Activated CD4-positive, alpha-beta T cell treated with anti-CD3 and anti-CD28 coated beads, Interleukin-2, amount 50 U/mL, for 4 hours (primary cell): ENCODE data around the gene ENTREP3.
"Not testable (repeated sequence)": the region's sequence is repeated elsewhere in the genome, so short reads cannot be mapped to it uniquely, and the experiment has no call there.

Experiments used
- DNase-seq, 2 experiments: peaks; one replicate each; pipeline ENCODE4 v3.0.0-alpha.2; 2020

Gene ENTREP3

GRCh38 chr1:155255243-155256007 lies at the start of gene ENTREP3:
Gene ENTREP3 (minus strand): TSS chr1:155255483. CDS start chr1:155254877, 606 bp downstream.
- peak; percentile 69 to 72 for DNase-seq

DNA sequence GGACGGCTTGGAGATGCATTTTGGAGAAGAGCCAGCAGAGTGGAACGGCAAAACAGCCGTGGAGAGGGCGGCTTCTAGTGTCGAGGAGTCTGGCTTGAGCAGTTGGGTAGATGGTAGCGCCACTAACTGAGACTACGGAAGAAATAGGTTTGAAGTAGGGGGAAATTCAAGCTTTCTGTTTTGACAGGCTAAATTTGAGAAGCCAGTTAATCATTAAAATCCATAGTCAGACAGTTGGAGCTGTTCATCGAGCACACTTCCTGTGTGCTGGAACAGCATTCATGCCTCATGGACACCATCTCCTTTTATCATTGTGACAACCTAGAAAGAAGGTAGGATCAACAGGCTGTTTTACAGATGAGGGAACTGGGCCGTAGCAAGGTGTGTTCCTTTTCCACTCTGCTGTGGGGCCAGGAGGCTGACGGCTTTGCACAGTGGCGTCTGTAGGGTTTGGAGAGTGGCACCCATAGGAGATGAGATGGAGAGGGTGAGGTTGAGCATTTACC lies 49.3 kb upstream of the ENTREP3 start:
- no peak for DNase-seq

DNA sequence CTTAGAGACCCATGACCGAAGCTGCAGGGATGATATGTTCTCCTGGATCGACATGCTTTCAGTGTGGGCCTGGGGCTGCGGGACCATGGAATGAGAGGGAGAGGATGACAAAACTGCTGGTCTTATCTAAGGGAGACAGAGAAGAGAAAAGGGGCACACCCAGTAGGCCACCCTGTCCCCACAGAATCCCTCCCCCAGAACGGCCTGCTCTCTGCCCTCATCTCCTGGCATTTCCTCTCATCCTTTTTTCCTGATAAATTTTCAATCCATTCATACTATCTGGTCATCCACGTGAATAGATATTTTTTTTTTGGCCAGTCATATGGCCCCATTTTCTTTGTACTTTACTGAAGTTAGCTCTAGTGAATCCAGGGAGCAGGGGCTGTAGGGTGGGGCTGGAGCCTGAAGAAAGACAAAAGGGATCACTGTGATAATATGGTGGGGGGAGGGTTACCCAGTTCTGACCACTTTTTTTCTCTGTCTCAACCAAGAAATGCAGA lies 46.1 kb upstream of the ENTREP3 start, which contains the start of gene PKLR:
TSS of gene PKLR (minus strand) at position 97 of the 500 bp plus-strand sequence. CDS start at position 54, 43 bp downstream.
- DNase-seq, result no peak

GRCh38 chr1:155300553-155301329 lies 45.5 kb upstream of the ENTREP3 start:
- no peak for DNase-seq

GRCh38 chr1:155300024-155300423 lies 44.7 kb upstream of the ENTREP3 start:
- DNase-seq, result no peak

DNA sequence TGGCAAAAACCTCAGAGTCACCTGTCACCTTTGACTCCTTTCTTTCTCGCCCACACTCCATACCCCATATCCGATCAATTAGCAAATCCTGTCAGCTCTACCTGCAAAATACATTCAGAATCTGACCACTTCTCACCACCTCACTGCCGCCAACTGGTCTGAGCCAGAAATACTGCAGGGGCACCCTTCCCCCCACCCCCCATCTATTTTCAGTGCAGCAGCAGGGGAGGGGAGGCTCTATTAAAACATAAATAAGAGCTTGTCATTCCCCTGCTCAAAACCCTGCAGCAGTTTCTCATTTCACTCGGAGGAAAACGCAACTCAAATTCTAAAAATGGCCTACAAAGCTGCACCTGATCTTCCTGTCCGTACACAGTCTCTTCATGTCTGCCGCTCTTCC lies 42.1 kb upstream of the ENTREP3 start:
- no peak for DNase-seq

DNA sequence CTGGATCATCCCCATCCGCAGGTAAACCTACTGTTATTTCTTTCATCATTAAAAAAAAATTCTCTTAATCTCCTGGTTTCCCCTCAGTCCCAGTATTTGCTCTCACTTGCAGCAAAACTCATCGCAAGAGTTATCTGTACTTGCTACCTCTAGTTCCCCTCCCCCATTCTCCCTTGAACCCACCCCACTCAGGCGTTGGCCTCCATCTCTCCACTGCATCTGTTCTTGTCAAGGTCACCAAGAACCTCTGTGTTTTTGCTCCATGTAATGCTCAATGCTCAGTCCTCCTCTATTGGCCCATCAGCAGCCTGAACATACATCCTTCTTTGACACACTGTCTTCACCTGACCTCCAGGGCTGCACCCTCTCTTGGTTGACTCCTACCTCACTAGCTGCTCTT lies 41.4 kb upstream of the ENTREP3 start:
- no peak for DNase-seq

- DNase-seq, result no peak
Measured at GRCh38 chr1:155295942-155296267, 40.6 kb upstream of the ENTREP3 start.

DNA sequence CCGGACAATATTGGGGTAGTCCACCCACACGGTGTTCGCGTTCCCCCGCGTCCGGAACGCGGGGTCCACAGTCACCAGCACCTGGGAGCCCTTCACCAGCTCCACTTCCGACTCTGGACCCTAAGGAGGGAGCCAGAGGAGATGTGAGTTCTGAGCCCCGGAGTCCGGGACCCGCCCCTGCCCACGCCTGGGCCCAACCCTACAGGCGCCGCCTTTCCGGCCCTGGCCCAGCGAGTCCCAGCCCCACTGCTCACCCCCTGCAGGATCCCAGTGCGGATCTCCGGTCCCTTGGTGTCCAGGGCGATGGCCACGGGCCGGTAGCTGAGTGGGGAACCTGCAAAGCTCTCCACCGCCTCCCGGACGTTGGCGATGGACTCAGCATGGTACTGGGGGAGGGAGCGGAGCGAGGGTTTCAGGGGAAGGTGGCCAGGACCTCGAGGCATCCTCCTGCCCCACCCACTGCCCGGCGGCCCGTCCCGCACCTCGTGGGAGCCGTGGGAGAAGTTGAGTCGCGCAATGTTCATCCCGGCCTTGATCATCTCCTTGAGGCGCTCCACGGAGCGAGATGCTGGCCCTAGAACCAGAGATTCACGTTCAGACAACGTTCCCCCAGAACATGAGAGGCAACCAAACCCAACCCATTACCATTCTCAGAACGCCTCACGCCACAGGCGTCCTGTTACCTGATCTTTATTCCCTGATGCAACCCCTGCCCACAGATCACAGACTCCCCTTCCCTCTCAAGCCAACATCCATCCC lies 40.1 kb upstream of the ENTREP3 start:
- DNase-seq, result no peak

DNA sequence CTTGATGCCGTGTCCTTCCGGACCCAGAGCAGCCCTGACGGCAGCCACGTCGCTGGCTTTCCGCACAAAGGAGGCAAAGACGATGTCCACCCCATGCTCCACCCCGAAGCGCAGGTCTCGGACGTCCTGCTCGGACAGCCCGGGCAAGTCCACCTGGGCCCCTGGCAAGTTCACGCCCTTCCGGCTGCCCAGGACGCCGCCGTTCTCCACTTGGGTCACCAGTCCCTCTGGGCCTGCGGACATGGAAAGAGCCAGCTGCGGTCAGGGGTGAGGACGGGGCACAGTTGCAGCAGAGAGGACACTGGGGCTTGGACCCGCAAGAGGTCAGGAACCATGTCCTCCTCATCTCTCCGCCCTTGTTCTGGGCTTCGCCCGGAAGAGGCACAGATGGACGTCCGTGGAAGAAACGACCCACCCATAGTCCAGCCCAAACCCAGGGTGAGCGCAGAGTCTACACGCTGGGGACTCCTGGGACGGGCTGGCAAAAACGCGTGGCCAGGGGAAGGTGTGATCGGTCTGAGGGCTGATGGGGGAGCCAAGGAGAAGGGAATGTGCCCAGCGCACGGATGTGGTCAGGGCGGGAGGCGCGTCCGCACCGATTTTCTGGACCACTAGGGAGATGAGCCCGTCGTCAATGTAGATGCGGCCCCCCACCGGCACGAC lies 39.4 kb upstream of the ENTREP3 start:
- DNase-seq, result no peak

- DNase-seq, result no peak
Measured at GRCh38 chr1:155293086-155293749, 37.9 kb upstream of the ENTREP3 start.

DNA sequence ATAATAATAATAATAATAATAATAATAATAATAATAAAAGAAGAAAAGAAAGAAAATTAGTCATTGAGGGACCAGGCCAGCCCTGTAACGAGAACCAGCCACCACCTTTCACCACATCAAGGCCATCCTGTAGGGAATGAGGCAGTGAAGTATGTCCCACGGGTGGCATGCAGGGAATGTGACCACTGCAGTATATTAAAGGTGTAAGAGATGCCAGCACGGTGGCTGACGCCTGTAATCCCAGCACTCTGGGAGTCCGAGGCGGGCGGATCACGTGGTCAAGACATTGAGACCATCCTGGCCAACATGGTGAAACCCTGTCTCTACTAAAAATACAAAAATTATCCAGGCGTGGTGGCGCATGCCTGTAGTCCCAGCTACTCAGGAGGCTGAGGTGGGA lies 35.7 kb upstream of the ENTREP3 start:
- DNase-seq, result not testable (repeated sequence)

DNA sequence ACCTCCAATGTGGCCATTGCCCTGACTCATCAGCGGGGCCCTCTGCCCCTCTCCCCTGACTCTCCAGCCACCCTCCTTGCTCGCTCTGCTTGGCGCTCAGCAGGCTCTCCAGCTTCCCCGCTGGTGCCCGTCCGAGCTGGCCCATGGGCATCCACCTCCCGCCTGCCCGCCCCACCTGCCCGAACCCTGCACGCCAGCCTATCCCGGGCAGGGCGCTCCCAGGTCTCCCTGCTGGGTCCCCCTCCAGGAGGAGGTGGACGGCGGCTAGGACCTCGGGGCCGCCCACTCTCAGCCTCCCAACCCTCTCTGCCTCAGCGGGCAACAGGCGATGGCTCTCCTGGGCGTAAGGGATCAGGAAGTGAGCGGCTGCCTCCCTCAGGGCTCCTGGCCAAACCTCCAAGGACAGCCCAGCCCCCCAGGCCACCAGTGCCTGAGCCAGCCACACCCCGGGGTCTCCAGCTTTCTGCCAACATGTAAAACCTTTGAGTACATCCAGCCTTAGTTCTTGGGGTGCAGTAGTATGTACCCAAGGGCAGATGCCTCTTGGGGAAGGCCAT lies 32.8 kb upstream of the ENTREP3 start:
- no peak for DNase-seq

DNA sequence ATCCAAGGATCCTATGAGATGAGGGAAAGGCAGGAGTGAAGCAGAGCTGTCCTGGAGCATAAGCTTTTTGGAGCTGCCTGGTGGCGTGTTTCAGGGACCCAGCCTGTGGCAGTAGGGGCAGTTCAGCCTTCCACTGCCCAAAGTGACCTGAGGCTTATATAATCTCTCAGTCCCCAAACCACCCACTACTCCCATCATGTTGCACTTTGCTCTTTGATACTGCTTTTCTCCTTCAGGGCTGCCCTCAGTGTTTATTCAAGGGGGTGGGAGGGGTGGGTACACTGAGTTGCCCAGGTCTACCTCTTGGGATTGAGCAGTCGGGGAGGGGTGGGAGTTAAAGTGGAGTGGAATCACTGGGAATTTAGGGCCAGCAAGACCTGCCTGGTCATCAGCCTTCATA lies 31.3 kb upstream of the ENTREP3 start:
- no peak for DNase-seq

GRCh38 chr1:155285631-155286044 lies 30.4 kb upstream of the ENTREP3 start:
- no peak for DNase-seq

GRCh38 chr1:155285063-155285462 lies 29.8 kb upstream of the ENTREP3 start:
- no peak for DNase-seq

DNA sequence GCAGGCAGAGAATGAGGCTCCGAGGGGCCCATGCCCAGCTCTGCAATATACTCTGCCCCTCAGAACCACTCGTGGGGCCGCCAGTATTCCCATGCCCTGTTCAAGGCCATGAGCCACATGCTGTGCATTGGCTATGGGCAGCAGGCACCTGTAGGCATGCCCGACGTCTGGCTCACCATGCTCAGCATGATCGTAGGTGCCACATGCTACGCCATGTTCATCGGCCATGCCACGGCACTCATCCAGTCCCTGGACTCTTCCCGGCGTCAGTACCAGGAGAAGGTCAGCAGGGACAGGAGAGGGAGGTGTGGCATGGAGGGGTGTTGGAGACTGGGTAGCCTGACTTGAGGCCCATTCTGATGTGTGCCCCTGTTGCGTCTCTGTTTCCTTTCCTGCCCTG lies 29.2 kb upstream of the ENTREP3 start:
- no peak for DNase-seq

- DNase-seq, result no peak
Measured at GRCh38 chr1:155282488-155283091, 27.3 kb upstream of the ENTREP3 start.

DNA sequence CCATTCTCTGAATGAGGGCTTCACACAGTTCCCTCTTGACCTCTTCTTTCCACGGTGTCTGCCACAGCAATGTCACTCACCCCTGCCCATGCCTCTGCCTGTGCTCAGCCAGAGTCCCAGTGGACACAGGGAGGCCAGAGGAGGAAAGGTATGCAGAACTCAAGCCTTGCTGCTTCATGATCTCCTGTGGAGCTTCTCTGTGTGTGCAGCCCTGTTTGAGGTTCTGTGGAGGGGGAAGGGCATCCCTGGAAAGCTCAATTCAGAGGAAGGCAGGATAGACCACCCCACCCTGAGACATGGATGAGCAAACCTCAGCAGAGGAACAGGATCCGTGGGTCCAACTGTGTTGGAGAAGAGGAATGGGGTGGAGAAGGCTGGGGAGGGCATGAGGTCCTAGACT lies 24.0 kb upstream of the ENTREP3 start:
- DNase-seq, result no peak

DNA sequence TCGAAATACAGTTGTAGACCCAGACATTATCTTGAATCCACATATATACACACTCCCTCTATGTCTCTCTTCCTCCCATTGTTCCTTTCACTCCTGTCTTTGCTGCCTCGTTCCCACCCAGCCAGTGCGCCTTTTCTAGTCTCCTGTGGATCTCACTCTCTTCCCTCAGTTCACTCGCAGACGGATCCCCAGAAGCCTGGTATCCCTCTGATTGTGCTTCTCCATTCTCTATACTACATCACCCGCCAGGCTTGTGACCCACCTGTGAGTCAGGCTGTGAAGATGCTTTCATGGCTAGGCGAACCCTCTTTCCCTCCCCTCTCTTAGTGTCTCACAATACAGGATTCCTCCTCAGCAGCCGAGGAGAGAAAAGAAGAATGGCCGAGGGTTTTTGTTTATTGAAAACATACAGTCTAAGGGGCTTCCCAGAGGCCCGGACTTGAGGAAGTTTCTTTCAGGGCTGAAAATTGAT lies 23.4 kb upstream of the ENTREP3 start:
- DNase-seq, result no peak
